DMS153 treated with DMSO at 0.1 percent for 48 hours (cell line): Measurements from ENCODE around the gene BDKRB1.

Experiments
- DNase-seq: peaks from one replicate; lab custom pipeline; 2025; ENCODE audit not compliant: unreplicated experiment; lab: John Stamatoyannopoulos, UW

Gene BDKRB1

DNA sequence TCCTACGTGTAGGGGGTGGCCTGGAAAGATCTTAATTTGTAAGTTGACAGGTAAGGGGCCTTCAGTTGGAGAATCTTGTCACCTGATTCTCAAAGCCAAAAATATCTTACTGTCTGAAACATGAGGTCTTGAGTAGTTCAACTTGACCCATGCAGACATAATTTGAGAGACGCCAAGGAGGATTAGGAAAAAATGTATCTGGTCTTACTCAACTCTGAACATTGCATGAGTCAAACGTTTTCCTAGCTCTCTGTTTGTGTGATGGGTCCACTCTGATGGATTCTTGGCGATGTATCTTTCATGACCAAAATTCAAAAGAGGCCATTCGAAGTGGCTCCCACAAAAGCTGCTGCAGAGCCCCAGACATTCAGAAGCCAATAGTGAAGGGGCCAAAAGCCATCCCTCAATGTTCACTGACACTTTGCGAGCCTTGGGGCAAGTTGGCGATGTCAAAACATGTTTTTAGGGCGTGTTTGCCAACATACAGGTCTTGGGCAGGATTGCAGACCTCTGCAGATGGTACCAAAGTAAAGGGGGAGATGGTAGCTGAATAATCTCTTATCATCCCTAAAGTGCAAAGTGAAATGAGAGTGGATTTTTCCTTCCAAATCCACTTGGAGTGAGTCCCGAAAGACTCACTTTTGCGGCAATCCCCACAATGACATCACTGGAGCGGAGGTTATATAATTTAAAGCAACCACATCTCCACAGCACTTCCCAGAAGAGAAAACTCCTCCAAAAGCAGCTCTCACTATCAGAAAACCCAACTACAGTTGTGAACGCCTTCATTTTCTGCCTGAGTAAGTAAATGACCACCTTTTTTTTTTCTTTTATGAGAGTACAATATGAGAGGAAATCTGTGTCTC, at the start of gene BDKRB1:
BDKRB1 (plus strand) TSS at position 710 of the 866 bp plus-strand sequence. CDS start 7,473 bp downstream, outside the sequence.
- no peak for DNase-seq

DNA sequence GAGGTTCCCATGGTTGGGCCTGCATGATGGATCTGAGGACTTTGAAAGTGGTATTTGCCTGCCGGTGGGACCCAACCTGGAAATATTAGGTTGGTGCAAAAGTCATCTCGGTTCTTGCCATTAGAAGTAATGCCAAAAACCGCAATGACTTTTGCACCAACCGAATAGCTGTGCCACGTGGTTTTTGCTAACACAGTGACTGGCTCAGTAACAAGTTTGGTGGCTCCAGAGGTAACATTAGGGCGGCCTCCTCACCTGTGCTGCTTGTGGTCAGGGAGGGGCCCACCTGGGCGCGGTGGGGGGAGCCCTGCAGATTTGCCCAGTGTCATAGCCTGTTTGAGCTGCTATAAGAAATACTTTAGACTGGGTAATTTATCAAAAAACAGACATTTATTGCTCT, 49.5 kb upstream of the BDKRB1 start:
- DNase-seq = no peak

DNA sequence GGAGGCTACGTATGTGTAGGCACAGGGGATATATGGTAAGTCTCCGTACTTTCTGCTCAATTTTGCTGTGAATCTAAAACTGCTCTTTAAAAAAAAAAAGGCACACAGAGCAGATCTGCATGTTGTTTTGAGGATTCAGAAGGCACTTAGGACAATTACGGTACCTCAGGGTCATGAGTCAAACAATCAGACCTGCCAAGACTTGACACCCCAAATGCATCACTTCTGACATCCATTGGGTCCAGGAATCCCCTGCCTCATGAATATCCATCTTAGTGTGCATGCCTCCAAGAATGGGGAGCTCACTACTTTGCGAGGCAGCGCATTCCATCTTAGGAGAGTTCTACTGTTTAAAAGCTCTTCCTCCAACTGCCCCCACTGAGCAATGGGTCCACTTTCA, 48.3 kb upstream of the BDKRB1 start:
- no peak for DNase-seq

DNA sequence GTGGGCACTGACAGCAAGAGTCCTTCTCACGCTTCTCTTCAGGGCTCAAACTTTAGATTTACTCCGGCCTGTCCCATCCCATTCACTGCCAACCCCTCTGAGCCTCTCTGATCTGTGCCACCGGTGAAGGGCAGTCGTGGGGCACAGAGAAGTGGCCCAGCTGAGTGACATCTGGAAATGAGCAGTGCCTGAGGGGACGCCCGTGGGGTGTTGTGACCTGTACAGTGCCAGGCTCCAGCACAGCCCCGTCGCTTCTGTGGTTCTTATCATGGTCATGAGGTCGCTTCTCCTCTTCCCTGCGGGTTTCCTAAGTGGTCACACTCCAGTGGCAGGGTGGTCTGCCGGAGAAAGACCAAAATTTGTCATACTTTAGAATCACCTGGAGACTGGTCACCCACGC, 47.3 kb upstream of the BDKRB1 start:
- DNase-seq = no peak

DNA sequence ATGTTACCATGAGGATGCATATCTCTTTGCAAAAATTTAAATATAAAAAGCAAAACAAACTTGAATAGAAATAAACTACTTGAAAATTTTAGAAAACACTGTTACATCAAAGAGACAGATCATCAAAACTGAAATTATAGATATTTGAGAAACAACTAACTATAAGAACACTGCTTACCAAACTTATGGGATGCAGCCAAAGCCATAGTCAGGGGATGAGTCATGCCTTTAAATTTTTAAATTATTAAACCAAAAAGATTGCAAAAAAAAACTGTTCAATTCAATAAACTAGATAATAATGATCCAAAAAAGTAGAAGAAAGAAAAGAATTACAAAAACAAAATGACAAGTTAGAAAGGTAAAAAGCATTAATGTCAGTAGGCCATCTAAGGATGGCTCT, 43.9 kb upstream of the BDKRB1 start:
- DNase-seq = no peak

DNA sequence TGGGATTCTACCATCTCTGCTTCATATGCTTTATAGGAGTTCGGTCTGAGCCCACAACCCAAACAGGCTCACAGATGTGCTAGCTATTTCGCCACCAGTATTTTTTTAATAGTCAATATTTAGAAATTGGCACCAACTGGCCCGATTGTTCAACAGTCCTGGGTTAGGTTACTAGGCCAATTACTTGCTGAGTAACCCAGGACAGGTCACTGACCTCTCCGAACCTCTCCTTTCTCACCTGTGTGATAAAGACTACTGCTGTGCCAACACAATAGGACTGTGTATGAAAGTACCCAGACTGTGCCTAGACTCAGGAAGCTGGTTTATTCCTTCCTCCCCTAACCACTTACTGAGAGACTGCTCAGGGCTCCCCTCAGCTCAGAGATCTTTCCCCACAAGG, 43.1 kb upstream of the BDKRB1 start:
- DNase-seq = no peak

DNA sequence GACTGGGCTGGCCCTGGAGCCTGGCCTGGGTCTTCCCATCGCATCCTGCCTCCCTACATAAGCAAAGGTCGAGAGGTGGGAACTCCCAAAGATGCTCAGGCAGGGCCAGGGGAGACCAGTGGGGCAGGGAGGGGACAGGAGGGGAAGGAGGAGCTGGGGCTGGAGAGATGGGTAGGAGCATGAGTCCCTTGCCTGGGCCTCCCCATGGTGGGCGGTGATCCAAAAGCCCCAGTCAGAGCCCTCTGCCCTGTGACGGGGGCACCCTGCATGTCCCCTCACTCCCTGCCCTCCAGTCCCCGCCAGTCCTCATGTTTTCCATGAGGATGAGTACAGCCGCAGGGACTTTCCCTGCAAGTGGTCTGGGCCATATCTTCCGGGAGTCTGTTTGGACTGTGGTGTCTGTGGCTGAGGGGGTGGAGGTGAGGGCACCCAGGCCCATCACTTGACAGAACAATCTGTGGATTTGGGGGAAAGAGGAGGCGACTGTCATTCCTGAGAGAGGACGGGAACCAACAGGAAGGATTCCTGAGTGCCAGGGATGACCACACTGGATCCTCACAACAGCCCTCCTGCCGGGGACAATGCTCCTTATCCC, 42.0 kb upstream of the BDKRB1 start:
- DNase-seq = no peak

DNA sequence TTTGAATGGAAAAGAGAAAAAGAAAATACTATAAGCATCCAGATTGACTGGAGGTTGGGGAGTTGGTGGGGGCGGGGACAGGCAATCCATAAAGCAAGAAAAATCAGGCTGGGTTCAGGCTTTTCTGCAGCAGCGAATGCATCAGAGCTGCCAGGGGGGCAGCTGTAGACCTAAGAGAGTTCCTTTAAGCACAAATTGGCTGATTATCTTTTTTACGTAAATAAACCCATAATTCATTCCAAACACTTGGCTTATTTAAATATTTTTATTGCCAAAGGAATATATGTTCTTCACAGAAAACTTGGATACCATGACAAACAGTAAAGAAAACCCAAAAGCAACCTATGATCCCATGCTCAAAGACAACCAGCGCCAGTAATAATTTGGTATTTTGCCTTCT, 41.2 kb upstream of the BDKRB1 start:
- no peak for DNase-seq

DNA sequence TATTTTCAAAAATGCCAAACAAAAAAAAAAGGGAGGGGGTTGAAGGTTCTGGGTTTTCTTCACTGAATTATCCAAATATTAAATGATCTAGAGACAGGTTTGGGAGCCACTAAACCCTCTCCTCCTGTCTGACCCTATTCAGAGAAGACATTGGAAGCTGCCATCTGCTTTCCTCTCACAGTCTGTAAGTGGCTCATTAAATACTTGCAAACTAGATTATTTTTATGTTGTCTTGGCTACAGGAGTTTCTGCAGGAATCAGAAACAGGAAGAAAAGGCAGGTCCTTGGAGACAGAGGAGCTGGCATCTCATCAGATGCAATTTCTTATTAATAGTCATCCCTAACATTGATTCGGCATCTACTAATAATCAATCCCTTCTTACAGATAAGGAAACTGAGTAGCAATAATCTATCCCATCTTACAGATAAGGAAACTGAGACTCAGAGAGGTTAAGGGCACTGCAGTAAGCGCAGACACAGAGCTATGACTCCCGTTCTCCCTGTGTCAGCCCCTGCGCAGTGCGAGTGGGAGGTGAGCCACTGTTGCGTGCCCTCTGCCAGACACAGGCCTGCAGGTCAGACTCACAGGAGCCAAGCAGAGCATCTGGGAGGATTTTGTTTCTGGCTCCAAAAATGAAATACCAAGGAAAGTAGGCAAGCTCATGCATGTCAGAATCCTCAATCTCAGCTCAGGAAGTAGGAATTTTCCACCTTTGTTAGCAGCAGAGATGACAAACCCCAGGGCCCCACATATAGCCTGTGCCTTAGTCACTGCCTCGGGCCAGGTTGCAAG, 40.4 kb upstream of the BDKRB1 start:
- DNase-seq = no peak

DNA sequence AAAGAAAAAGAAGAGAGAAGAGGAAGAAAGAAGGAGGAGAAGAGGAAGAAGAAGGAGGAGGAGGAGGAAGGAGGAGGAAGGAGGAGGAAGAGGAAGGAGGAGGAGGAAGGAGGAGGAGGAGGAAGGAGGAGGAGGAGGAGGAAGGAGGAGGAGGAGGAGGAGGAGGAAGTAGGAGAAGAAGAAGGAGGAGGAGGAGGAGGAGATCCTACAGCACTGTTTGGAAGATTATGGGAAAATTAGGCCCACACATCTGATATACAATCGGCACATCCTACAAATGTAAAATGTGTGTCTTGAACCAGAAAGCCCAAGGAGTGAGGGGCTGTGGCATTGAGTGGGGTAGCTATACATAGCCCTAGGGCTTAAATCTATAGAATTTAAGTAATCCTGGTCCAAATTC, 39.4 kb upstream of the BDKRB1 start:
- DNase-seq = no peak

DNA sequence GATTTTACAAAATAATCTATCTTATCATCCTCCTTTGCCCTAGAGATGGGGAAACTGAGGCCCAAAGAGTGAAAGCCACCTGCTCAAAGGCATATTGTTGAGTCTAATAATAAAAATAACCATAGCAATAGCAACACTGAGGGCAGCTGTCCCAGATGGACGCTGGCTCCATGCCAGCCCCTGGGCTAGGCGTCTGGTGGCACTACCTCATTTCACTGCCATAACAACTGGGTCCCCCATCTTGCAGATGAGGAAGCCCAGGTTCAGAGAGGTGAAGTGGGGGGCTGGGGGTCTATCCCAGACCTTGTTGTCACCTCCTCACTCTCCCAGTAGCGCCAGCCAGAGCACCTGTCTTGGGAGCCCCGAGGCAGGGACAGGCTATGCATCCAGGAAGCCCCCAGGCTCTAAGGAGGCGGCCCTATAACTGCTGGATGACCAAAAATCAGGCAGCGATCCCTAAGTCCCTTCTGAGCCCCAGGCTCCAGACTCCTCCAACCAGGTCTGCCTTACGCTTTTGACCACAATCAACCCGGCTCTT, 38.6 kb upstream of the BDKRB1 start:
- DNase-seq = no peak

DNA sequence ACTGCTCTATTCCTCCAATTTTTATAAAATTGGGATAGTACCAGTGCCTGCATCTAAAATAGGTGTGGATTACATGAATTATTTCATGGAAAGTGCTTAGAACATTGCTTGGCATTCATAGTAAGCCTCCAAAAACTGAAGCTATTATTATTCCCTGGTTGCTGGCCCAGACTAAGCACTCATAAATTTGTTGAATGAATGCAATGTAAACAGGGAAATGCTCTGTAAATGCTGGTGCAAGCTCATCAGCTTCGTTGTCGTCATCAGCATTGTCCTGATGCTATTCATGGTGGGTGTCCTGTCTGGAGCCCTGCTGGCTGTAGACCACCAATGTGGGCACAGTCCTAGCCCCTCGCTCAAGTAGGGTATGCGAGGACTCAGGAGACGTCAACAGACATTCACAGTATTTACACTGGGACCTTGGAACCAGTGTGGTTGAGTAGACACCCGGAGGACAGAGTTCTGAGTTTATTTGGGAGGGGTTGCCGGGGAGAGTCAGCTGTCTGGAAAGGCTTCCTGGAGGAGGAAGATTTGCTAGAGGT, 34.8 kb upstream of the BDKRB1 start:
- peak; percentile 41 for DNase-seq

DNA sequence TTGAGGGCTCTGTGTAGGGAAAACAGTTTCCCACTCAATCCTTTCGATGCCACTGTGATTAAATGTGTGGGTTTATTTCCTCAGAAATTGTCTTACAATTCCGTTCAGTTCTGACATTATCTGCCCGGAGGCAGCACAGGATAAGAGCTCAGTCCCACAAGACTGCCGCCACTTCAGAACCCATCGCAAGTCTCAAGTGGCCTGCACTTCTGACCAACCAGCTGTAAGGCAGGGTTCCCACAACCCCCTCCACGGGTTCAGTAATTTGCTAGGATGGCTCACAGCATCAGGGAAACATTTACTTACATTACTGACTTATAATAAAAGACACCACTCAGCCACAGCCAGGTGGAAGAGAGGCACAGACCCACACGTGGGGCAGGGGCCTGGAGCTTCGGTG, 34.2 kb upstream of the BDKRB1 start:
- DNase-seq = no peak

DNA sequence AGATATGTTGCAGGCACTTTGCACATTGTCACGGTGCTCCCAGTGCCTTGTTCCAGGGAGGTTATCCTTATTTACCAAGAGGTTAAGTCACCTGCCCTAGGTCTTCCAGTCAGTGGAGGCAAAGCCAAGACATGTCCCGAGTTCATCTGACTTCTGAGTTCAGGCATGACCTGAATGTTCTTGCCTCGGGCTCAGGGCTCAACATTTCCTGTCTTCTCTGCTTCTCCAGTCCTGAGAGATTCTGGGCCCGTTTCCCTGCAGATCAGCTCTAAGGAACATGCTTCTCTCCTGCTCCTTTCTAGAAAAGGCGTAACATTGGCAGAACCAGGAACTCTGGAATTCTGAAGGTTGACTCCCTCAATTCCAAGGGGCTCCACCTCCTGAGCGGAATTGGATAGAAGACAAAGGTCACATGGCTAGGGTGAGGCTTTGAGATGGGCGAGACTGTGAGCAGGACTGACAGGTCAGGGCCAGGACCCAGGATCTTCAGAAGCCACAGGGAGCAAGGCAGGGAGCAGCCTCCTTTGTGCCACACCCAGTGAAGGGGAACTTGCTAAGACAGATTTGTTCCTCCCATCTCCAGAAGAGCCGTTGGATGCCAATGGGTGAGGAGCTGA, 31.4 kb upstream of the BDKRB1 start:
- DNase-seq = no peak

DNA sequence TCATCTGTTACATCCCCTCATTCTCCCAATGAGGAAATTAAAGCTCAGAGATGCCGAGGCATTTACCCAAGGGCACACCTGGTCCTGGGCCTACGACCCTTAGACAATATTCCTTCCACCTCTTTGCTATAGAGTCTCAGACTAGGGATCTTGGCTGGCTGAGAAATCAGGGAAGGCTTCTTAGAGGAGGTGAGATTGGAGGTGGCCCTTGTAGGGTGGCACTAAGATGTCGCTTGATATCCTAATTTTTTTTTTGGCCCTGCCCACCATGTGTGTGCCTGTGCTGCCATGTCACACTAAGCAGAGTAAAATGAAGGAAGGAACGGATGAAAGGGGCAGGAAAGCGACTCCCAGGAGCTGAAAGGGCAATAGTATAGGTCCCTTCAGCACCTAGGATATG, 30.8 kb upstream of the BDKRB1 start:
- DNase-seq = no peak

DNA sequence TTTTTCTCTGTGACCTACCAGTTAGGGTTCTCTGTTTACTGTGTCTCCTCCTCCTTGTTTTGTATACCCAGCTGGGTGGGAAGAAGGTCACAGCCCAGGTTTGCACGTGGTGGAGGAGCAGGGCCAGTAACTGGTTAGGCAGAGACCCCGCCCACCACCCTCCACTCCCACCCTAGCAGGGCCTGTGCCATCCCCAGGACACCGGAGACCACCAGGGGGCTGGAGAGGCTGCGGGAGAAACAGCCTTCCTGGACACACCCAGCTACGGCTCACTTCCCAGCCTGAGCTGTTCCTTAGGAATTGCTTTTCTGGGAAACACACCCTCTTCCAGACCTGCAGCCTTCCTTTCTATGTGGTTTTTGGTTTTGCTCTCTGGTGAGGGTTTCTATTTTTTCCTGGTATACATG, 30.3 kb upstream of the BDKRB1 start:
- no peak for DNase-seq

DNA sequence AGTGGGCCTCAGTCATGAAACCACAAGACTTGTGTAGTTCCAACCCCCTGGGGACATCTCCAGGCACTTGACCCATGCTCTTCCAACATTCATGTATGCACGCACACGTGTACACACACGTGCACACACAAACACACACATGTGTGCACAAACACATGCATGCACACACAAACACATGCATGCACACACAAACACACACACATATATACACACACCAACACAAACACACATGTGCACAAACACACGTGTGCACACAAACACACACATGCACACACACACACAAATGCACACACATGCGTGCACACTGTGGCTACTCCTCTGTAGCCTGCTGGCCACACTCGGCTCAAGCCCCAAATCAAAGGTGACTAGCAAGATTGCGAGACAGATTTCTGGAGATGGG, 28.6 kb upstream of the BDKRB1 start:
- no peak for DNase-seq

DNA sequence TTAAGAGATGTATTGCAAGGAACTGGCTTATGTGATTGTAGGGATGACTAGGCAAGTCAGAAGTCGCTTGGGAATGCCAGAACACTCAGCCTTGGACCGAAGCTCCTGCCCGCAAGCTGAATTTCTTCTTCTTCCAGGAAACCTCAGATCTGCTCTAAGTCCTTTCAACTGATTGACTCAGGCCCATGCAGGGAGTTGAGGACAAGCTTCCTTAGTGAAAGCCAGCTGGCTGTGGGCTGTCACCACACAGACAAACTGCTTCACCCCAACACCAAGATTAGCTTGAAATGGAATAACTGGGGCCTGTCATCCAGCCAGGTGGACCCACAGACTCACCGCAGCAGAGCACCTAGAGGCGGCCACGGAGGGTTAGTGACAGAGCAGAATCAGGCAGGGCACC, 26.7 kb upstream of the BDKRB1 start:
- no peak for DNase-seq

DNA sequence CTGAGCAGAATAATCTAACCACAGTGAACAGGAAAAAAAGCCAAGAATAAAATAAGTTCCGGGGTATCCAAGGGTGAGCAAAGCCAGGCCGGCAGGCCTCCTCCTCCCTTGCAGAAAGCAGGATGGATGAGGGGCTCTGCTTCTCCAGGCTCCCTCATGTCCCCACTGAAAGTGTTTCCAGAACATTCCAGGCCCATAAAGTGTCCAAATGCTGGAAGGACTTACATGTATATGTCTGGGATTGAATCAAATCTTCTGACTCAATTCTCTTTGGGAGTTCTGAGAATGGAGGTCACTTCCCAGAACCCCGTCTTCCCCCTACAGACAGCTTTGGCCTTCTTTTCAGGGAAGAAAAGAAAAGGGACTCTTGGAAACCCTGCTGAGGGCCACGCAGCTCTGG, 25.0 kb upstream of the BDKRB1 start:
- no peak for DNase-seq

DNA sequence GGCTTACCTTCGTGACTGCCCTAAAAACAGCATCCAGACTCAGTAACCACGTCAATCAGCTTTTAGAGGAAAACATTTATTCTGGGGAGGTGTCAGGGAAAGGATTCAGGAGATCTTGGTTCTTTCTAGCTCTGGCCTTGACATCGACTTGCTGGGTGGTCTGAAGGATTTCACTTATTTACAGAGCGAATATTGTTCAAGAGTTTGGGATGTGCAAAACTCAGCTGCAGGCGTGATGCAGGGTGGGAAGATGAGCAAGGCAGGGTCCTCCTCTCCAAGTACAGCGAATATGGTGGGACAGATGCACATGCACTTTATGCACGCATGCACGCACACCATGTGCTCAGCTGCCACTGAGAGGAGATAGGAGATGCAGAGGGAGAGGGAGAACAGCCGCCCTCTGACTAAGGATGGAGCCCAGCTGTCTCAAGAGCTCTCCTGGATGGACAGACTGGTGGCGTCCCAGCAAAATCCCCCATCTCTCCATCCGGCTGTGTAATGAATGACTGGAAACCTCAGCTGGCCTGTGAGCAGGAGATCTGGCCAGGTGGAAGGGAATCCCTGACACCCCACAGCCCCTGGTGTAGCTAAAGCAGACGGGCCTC, 24.4 kb upstream of the BDKRB1 start:
- DNase-seq = no peak

DNA sequence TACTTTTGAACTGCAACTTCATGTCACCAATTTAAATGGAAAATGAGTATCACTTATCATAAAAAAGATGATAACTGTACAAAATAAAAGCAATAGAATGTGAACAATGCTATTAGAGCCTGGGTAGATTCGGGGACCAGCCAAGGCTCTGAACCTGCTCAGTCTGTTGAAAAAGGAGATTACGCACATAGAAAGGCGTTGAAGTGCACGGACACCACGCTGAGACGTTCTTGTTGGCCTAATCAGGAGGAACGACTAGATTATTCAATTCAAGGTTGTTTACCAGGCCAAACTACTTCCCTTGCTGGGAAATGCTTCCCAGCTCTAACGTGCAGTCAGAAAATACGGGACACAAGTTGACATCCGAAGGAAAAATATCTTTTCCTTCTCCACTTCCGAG, 23.5 kb upstream of the BDKRB1 start:
- DNase-seq = no peak
